ENCODE measurements around the gene CALM3.

DNA sequence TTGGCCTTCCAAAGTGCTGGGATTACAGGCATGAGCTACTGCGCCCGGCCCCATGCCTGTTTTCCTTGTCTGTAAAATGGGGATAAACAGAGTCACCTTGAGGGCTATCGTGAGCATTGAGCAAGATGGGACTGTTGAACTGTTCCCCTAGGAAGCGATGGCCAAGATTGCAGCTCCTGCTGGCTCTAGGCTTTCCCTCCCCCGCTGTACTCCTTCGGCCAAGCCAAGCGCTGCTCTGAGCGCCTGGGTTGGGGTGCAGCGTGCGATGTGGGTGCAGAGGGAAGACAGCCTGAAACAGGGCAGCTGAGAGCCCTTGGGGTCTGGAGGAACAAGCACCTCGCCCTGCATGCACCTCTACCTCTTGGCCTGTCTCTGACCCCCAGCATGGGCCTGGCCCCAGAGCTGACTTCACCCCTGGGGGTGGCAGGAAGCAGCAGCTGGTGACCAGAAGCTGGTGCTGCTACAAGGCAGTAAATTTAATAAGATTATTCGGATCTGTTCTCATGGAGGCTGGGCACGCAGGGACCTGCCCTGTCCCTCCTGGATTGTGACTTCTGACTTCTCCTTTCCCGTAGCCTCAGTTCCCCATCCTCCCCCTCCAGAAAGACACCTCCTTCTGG is 29.6 kb downstream of the CALM3 start:
- TF ChIP-seq EP300 (IDR thresholded peaks at IDR 0.05) (no peak), POLR2AphosphoS5 (IDR thresholded peaks at IDR 0.05) (no peak)
- TF ChIP-seq, protein P1, sequence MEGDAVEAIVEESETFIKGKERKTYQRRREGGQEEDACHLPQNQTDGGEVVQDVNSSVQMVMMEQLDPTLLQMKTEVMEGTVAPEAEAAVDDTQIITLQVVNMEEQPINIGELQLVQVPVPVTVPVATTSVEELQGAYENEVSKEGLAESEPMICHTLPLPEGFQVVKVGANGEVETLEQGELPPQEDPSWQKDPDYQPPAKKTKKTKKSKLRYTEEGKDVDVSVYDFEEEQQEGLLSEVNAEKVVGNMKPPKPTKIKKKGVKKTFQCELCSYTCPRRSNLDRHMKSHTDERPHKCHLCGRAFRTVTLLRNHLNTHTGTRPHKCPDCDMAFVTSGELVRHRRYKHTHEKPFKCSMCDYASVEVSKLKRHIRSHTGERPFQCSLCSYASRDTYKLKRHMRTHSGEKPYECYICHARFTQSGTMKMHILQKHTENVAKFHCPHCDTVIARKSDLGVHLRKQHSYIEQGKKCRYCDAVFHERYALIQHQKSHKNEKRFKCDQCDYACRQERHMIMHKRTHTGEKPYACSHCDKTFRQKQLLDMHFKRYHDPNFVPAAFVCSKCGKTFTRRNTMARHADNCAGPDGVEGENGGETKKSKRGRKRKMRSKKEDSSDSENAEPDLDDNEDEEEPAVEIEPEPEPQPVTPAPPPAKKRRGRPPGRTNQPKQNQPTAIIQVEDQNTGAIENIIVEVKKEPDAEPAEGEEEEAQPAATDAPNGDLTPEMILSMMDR (IDR thresholded peaks at IDR 0.05), result no peak

Measured in esophagus muscularis mucosa (tissue), 4 donors.